ENCODE results near the gene NEK3.
"Not testable (repeated sequence)": the region's sequence is repeated elsewhere in the genome, so short reads cannot be mapped to it uniquely, and the experiment has no call there.

NEK3 gene, protein sequence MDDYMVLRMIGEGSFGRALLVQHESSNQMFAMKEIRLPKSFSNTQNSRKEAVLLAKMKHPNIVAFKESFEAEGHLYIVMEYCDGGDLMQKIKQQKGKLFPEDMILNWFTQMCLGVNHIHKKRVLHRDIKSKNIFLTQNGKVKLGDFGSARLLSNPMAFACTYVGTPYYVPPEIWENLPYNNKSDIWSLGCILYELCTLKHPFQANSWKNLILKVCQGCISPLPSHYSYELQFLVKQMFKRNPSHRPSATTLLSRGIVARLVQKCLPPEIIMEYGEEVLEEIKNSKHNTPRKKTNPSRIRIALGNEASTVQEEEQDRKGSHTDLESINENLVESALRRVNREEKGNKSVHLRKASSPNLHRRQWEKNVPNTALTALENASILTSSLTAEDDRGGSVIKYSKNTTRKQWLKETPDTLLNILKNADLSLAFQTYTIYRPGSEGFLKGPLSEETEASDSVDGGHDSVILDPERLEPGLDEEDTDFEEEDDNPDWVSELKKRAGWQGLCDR

DNA sequence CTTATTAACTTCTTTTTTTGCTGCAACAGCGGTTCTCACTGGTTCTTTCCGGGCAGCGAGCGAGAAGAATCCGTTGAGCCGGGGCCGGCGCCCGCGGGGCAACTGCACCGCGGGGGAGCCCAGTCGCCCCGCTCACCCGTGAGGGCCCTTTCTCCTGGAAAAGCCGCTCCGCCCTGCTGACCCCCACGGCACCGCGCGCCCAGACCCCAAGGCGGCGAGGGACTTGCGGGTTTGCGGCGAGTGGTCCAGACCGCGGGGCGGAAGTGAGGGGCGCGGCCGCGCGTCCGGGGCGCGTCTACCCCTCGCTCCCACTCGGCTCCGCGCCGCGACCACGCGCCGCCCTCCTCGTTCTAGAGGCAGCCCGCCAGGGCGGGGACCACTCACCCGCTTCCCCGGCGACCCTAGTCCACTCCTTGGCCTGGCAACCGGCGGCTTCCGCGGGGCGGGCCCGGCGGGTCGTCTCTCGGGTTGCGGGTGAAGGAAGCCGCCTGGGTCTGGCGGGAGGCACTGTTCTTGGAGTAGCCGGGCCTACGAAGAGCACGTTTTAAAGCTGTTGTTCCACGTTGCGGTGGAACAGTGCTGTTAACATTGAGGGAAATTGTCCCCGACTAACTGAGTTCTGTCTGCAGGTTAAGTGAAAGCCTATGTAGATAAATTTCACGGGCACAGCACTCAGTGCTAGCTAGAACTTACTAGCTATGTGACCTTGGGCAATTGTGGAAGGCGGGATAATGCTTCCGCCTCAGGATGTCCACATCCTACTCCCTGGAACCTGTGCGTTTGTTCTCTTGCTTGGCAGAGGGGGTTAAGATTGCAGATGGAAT lies at the start of gene NEK3:
NEK3 (minus strand) TSS at position 439 of the 824 bp plus-strand sequence. CDS start 3,406 bp downstream, outside the sequence.
- peak in 1 of 2 donors; percentile 12 for DNase-seq (ENCODE audit: low read depth in 2 of 2)

DNA sequence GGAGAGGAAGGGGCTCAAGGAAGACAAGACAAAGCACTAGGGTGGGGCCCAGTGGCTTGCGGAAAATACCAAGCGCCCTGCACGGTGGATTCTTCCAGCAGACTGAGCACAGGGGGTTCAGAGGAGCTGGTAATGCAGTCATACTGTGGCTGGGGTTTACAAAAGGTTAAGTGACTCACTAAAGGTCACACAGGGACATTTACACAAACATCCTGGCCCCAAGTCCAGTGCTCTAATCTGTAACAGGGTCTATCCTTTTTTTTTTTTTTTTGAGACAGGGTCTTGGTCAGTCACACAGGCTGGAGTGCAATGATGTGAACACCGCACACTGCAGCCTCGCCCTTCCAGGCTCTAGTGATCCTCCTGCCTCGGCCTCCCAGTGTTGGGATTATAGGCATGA lies 49.0 kb upstream of the NEK3 start:
- not testable (repeated sequence) for DNase-seq (ENCODE audit: low read depth in 2 of 2)

DNA sequence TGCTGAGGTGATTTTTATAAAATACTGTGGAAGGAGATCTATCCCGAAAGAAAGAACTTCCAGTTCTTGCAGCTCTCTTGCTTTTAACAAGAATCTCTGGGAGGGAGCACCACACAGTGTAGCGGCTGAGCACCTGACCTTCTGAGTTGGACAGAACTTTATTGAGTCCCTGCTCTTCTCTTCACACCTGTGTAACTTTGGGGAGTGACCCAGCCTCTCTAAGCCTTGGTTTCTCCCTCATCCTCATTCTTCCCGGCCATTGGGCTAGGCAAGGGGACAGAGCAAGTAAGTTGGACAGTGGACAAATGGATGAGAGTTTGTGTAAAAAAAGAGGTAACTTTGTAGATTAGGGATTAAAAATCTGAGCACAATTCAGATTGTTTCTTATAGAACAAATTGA lies 48.5 kb upstream of the NEK3 start:
- DNase-seq (ENCODE audit: low read depth in 2 of 2): not testable (repeated sequence)

DNA sequence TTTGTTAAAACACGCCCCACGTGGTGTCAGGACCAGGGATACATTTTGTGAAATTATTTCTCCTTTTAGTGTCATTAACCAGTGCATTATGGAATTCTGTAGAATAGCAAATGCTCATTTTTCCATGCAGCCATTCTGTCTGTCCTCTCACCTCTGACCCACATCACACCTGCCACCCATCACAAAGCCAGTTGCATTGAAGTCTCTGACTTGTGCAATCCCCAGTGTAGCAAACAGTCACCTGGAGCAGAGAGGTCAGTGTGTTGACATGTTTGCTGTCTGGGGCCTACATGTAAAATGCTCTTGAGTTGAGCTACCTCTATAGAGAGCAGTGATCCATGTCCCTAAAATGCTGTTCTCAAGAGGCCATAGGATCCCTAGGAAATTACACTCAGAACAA lies 47.9 kb upstream of the NEK3 start:
- not testable (repeated sequence) for DNase-seq (ENCODE audit: low read depth in 2 of 2)

DNA sequence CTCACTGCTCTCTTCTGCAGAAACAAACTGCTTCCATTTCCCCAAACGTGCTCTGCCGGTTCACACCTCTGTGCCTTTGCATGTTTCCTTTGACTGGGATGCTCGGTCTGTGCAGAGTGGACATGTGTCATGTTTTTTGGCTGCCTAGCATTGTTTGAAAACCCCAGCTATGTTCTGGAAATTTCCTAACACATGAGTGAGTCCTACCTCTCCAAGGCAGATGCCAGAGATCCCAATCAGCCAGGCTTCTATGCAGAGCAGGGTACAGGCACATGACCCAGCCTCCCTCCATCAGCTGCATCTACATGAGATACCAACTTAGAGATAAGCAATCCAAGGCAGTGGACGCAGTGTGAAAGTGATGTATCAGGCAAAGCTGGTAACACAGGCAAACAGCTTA lies 45.1 kb upstream of the NEK3 start:
- DNase-seq (ENCODE audit: low read depth in 2 of 2): not testable (repeated sequence)

DNA sequence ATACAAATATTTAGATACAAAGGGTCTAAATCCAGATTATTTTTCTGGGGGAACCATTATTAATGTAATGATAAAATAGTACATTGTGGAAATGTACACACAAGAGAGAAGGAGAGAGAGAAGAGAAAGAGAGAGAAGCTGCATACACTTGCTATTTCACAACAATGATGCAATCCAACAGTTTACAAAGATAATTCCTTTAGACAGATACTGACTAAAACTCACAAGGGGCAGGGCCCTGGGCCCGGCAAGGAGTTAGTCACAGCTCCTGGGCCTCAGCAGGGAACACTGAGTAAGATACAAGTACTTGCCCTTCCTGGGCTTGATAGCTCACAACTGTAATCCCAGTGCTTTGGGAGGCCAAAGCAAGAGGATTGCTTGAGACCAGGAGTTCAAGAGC lies 44.5 kb upstream of the NEK3 start:
- not testable (repeated sequence) for DNase-seq (ENCODE audit: low read depth in 2 of 2)

DNA sequence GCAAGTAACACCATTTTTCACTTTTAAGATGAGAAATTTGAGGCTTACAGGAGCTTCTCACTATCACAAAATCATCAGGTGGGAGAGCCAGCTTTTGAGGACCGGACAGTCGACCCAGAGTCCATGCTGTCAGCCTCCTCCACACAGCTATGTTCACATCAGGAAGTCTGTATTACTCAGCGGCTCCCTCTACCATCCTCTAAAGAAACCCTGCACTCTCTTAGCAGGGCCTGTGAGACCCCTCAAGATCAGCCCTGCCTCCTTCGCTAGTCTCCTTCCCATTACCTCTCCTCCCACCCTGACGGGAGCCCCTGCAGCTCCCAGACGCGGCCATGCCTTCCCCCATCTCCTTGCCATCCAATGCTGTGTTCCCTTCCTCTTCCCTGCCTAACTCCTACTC lies 43.1 kb upstream of the NEK3 start:
- not testable (repeated sequence) for DNase-seq (ENCODE audit: low read depth in 2 of 2)

DNA sequence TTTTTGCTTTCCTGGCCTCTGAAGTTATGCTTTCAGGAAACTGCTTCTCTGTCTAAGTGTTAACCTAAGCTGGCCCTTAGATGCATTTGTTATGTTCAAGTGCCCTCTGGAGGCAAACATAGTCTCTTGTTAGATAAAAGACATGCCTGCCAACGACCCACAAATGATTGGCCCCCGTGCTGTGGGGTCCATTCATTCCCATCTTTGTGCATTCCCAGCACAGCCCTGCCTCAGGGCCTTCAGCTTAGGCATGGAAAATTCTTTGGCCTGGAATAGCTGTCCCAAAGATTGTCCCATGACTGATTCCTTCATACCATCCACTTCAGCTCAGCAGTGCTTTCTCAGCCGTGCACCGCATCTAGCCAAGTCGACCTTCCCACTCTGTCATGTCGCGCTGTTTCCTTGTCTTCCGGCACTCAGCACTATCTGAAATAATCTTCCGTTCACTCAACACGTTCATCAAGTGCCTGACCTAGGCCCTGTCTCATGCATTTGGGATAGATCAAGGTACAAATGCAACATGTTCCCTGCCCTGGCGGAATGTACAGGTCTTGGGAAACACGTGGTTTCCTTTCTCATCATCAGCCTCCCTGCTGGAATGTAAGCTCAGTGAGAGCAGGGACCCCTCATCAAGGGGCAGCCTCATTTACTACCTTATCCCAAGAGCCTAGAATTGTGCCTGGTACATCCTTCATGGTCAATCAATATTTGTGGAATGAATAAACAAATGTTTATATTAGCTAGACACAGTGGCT lies 42.2 kb upstream of the NEK3 start:
- not testable (repeated sequence) for DNase-seq (ENCODE audit: low read depth in 2 of 2)

DNA sequence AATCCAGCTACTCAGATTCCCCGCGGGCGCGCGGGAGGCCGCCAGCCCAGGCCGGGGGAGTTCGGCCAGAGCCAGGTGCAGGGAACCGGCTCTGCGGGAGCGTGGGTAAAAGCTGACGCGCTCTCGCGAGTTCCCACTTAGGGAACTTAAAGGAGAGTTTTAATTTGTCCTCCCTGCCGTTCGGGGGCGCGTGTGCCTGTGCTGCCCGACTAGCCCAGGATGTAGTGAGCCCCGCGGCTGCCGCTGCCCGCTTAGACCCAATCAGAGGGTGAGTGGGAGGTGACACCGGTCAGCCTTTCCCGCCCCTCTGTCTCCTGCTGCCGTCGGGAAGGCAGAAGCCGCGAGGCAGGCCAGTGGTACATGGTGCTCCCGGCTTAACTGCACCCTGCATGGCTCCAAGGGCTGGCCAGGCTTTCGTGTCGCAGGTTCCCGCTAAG lies 36.0 kb upstream of the NEK3 start:
- DNase-seq (ENCODE audit: low read depth in 2 of 2): peak; percentile 5 to 34

DNA sequence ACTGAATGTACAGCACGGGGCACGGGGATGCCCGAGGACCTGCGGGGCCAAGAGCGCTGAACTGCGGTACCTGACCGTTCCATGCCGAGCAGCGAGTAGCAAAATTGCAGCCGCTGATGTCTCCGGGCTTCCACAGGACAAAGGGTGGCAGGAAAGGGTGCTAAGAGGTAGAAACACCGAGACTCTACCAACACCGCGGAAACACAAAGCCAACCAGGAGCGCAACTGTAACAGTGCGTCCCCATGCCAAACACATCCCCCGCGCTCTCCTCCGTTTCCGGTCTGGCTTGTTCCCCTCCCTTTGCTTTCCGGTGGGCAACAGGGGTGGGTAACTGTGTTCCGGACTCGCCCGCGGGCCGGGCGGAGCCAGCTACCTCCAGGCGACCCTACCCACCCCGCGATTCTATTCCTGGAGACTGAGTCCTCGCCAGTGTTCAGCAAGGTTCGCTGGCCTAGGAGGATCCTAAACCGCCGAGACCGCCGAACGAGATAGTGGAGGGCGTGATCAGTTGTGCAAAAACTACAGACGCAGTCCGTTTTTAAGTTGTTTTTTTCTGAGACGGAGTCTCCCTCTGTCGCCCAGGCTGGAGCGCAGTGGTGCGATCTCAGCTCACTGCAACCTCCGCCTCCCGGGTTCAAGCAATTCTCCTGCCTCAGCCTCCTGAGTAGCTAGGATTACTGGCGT lies 34.9 kb upstream of the NEK3 start:
- DNase-seq (ENCODE audit: low read depth in 2 of 2): peak; percentile 82 to 83

DNA sequence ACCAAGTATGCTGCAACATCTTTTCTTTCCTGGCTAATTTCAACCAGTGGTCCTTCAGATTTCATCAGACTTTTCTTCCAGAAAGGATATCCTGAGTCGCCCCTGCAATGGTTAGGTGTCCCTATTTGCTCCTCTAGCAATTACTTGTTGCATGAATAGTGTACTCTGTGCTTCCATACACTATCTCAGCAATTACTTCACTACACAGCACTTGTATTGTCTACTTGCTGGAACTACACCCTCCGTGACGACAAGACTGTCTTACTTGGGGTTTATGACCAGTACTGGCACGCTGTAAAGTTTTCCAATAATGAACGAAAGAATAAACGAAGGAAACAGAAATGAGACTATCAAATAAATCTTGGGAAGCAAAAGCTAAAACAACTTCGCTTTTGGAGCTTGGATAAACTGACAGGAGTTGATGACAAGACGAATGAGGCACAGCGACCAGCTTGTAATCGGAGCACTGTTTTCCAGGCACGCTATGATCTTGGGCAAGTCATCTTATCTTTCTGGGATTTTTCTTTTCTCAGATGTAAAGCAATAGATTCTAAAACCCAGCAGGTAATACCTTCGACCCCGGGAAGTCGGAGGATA lies 34.3 kb upstream of the NEK3 start:
- DNase-seq (ENCODE audit: low read depth in 2 of 2): not testable (repeated sequence)

DNA sequence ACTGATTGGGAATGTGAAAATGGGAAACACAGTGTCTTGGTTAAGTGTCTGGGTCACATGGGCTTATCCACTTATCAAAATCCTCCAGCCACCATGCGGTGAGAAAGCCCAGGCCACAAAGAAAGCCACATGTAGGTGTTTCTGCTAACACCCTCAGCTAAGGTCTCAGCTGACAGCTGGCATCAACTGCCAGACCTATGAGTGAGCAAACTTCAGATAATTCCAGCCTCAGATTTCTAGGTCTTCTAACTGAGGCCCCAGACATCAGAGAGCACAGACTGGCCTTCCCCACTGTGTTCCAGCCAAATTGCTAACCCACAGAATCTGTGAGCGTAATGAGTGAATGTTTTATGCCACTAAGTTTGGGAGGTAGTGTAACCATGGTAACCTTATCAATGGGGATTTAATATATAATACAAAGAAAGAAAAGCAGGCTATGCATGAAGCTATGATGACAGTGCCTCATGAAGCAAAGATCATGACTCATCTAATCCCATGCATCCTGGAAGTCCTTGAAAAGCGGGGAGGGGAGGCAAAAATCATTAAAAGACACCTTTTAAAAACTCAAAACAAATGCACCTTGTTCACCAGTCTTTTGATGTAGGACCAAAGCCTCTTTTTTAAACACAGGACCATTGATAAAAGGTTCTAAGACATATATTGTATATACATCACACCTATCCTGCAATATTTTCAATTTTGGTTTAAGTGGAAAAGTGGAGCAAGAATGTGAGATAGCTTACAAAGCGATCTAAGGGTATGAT lies 28.2 kb upstream of the NEK3 start:
- DNase-seq (ENCODE audit: low read depth in 2 of 2): not testable (repeated sequence)

DNA sequence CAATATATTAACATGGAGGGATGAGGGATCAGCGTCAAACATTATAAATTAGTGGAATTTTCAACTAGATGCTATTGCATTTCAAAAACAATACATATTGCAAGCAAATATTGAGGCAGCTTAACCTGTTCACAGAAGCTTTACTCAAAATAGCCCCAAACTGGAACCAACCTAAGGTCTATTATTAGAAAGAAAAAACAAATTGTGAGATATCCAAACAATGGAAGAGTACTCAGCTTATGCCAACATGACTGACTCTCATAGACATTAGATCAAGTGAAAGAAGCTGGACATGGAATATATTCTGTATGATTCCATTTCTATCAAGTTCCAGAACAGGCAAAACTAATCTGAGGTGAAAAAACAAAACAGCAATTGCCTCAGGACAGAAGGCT lies 27.6 kb upstream of the NEK3 start:
- no peak for DNase-seq (ENCODE audit: low read depth in 2 of 2)

DNA sequence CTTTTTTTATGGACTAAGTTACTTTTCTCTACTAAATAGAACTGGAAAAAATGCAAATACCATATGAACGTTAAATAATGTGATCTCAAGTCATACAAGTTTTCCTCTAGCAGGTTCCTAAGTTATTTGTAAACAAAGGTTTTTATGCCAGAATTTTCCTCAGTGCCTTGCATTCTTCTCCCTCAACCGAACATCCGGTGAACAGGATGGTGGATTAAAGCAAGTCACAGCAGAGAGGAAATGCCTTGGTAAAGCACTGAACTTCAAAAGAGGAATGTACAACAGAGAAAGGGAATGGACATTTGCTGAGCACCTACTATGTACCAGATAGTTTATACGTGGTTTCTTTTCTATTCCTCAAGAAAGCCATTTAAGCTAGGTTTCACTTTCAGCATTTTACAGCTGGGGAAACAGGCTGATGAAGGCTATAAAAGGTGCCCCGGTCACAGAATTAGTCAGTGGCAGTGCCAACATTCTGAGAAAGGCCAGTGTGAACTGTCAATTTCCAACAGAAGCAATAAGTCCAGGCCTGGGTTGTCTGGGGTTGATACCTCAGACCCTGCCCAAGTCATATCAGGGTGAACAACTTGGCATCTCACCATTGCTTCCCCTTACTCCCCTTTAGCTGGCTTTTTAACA lies 22.0 kb upstream of the NEK3 start:
- DNase-seq (ENCODE audit: low read depth in 2 of 2): not testable (repeated sequence)

DNA sequence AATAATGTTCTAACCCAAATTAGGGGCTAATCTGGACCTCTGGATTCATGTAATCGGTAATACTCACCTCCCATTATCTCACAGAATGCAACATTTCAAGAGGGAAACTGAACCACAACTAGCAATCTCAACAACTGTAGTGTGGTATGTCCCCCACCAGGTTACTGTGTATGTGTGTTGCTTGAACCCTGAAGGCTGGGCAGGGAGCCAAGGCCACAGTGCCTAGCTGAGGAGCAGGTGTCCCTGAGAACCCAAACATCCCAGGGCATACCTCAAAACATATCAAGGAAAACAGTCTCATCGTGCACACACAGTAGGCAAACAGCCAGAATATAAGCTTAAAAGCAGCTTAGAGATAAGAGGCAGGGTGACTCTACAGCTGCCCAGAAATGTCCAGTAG lies 20.5 kb upstream of the NEK3 start:
- no peak for DNase-seq (ENCODE audit: low read depth in 2 of 2)

DNA sequence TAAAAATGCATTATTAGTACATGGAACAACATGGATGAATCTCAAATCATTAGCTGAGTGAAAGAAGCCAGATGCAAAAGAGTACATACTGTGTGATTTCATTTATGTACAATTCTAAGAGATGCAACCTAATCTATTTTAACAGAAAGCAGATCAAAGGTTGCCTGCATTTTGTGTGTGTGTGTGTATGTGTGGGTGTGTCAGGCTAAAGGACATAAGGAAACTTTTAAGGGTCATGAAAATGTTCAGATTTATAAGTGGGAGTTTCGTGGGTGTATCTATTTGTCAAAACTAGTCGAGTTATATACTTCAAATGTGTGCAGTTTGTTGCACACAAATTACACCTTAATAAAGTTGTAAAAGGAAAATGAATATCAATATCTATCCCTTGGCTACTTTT lies 17.9 kb upstream of the NEK3 start:
- no peak for DNase-seq (ENCODE audit: low read depth in 2 of 2)

DNA sequence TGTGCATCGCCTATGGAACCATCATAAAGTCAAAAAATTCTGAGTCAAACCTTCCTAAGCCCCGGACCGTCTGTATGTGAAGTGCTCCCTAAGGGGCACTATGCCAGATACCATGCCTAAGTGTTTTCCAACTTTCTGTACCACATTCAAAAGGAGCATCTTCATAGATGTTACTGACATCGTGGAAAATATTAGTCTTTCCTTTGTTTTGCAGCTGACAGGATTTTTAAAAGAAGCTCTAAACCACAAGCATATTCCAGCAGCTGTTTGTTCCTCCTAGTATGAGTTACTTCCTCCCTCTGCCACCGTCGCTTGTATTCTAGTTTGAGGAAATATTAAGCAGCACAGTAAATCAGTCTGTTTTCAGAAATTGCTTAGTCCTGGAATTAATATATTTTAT lies 14.6 kb upstream of the NEK3 start:
- DNase-seq (ENCODE audit: low read depth in 2 of 2): not testable (repeated sequence)

DNA sequence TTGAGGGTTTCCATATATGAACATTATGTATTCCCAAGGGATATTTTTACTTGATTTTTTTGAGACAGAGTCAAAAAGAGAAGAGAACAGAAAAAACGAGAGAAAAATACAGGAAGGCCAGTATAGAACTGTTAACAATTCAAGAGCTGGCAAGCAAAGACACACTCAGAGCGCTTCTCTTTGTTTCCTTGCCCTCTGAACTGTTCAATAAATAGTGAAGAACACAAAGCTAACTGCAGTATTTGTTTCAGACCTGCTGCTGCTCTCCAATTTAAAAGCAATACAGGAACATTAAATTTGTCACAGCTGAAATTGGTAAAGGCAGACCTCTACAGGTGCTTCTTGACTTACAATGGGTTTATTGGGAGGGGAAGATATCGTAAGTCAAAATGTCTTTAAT lies 14.0 kb upstream of the NEK3 start:
- no peak for DNase-seq (ENCODE audit: low read depth in 2 of 2)

DNA sequence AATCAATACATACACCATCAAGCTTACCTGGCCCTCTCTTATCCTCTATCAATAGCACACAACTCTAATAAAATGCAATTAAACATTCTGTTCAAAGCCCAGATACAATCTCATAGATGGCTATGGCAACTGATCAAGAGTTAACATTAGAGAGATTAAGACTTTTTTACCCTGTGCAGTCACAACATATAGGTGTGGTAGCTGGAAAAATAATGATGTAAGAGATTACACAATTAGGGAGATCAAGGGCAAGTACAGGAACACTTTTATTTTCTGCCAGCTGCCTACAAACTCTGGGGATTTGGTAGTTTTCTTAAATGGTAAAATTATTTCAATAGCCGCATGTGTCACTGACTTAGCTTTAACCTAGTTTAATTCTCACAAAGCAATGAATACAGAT lies 12.3 kb upstream of the NEK3 start:
- DNase-seq (ENCODE audit: low read depth in 2 of 2): not testable (repeated sequence)

Data from stimulated activated CD8-positive, alpha-beta memory T cell treated with anti-CD3 and anti-CD28 coated beads, Interleukin-7, amount 100 ng/mL, for 1 hour (primary cell).